GM12878 (cell line): Measurements from ENCODE around the gene SLC22A6. TPM values are rescaled to one million over a fixed set of nuclear protein-coding genes. Genes with fewer than 3 reads are reported as not detected.

ENCODE experiments used
- CEBPB ChIP-seq, 2 experiments: fragments of 150-350 bp in 1 of 2; IDR thresholded peaks; 2 replicates each; pipeline ENCODE4 v1.6.1; 2012 to 2014; ENCODE audit warnings: low read depth in 2 of 2, low read length in 2 of 2, borderline replicate concordance in 1 of 2, inconsistent platforms in 1 of 2
- IRF4 ChIP-seq: IDR thresholded peaks from 2 replicates; pipeline ENCODE4 v1.6.1; 2011; ENCODE audit warnings: low read depth, low read length
- NFYB ChIP-seq: IDR thresholded peaks from 2 replicates; pipeline ENCODE4 v1.6.1; 2011; ENCODE audit warnings: low read depth, mild to moderate bottlenecking, low read length, improper control_type of control experiment, moderate library complexity; ENCODE audit not compliant: insufficient read depth
- NR2C1 ChIP-seq: fragments of 450-650 bp; IDR thresholded peaks from 2 replicates; pipeline ENCODE4 v1.6.1; 2017; ENCODE audit warnings: antibody characterized with exemption, mild to moderate bottlenecking, moderate library complexity
- RB1 ChIP-seq: fragments of 450-650 bp; formaldehyde crosslinking; IDR thresholded peaks from 2 replicates; pipeline ENCODE4 v1.6.1; 2017; ENCODE audit warnings: mild to moderate bottlenecking, borderline replicate concordance
- RFX5 ChIP-seq: IDR thresholded peaks from 2 replicates; pipeline ENCODE4 v1.6.1; 2011; ENCODE audit warnings: low read depth, low read length, improper control_type of control experiment
- ZZZ3 ChIP-seq: IDR thresholded peaks from 2 replicates; pipeline ENCODE4 v1.6.1; 2011; ENCODE audit warnings: low read depth; ENCODE audit not compliant: control insufficient read depth, insufficient read length
- polyA plus RNA-seq, 11 experiments: library from polyadenylated mRNA; depleted of rRNA in 4 of 11; unstranded in 6 of 11; stranded (reverse) in 5 of 11; fragments of >200 nt; fragmentation: Nextera tagmentation in 4 of 11; fragmentation: Illumina TruSeq in 1 of 11; extraction: Ambion mirVana in 4 of 11; extraction: Trizol in 1 of 11; gene quantifications; 1 replicate in 1 of 11; 2 replicates in 10 of 11; pipeline versions ENCODE4 v1.2.1 to v1.2.3, GENCODE V29; 2011 to 2016; ENCODE audit warnings: inconsistent platforms in 2 of 11, missing spikeins in 2 of 11, low read depth in 1 of 11
- total RNA-seq, 4 experiments: library from RNA; depleted of rRNA in 3 of 4; stranded (reverse); fragments of >200 nt in 3 of 4; fragmentation: Illumina TruSeq in 1 of 4; extraction: Trizol in 1 of 4; gene quantifications; 2 replicates each; pipeline versions ENCODE4 v1.2.1 to v1.2.3, GENCODE V29; 2013 to 2021
- TF ChIP-seq, protein P1 (sequence below): fragments of 150-350 bp; IDR thresholded peaks from 2 replicates; pipeline ENCODE4 v1.6.1; 2016; ENCODE audit warnings: low read depth, low read length
- TF ChIP-seq, protein P2 (sequence below): fragments of 450-650 bp; IDR thresholded peaks from 2 replicates; pipeline ENCODE4 v1.6.1; 2018; ENCODE audit warnings: mild to moderate bottlenecking, low read depth, moderate library complexity; ENCODE audit not compliant: partially characterized antibody
- TF ChIP-seq, protein P3 (sequence below): IDR thresholded peaks from 2 replicates; pipeline ENCODE4 v1.6.1; 2012; ENCODE audit warnings: low read depth, low read length, improper control_type of control experiment
- TF ChIP-seq, protein P4 (sequence below): fragments of 450-650 bp; IDR thresholded peaks from 2 replicates; pipeline ENCODE4 v1.6.1; 2017; ENCODE audit warnings: mild to moderate bottlenecking

The SLC22A6 gene
- total and polyA plus RNA-seq, 10 of the 15 experiments (the other 5 are each of a cell fraction or from before 2014, with no cell fraction given): not detected

DNA sequence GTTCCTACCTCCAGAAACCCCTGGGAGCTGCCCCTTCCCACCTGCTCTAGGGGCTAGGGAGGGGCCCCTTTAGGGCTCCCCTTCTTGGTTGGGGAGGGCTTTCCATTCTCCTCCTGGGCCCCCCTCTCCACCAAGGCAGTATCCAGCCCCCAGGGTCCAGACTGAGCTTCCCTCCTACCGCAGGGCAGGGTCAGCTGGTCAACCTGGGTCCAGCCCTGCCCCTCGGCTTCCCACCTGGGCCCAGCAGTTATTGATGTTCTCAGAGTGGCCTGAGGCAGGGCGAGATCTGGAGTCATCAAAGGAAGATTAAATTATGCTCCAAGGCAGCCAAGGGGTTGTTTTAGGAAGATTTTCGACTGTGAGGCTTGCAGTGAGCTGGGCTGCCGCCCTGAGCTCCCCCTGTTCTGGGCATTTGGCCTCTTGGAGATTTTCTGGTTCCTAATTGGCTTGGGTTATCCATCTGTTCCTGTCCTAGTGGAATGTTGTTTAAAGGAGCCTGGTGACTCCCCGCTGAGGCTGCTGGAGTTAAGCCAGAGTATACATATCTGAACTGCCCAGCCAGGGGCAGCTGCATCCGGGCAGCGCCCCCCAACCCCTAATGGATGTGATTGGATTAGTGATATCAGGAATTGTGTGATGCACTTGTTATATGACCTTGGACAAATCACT lies 32.7 kb upstream of the SLC22A6 start (continued):
- TF ChIP-seq CEBPB (IDR thresholded peaks at IDR 0.05; ENCODE audit: borderline replicate concordance in 1 of 2, low read depth in 2 of 2, low read length in 2 of 2) (no peak), NFYB (no peak), NR2C1 (no peak), RB1 (no peak), IRF4 (no peak), RFX5 (no peak), ZZZ3 (no peak)
- TF ChIP-seq, protein P1, sequence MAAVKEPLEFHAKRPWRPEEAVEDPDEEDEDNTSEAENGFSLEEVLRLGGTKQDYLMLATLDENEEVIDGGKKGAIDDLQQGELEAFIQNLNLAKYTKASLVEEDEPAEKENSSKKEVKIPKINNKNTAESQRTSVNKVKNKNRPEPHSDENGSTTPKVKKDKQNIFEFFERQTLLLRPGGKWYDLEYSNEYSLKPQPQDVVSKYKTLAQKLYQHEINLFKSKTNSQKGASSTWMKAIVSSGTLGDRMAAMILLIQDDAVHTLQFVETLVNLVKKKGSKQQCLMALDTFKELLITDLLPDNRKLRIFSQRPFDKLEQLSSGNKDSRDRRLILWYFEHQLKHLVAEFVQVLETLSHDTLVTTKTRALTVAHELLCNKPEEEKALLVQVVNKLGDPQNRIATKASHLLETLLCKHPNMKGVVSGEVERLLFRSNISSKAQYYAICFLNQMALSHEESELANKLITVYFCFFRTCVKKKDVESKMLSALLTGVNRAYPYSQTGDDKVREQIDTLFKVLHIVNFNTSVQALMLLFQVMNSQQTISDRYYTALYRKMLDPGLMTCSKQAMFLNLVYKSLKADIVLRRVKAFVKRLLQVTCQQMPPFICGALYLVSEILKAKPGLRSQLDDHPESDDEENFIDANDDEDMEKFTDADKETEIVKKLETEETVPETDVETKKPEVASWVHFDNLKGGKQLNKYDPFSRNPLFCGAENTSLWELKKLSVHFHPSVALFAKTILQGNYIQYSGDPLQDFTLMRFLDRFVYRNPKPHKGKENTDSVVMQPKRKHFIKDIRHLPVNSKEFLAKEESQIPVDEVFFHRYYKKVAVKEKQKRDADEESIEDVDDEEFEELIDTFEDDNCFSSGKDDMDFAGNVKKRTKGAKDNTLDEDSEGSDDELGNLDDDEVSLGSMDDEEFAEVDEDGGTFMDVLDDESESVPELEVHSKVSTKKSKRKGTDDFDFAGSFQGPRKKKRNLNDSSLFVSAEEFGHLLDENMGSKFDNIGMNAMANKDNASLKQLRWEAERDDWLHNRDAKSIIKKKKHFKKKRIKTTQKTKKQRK: no peak
- TF ChIP-seq, protein P2, sequence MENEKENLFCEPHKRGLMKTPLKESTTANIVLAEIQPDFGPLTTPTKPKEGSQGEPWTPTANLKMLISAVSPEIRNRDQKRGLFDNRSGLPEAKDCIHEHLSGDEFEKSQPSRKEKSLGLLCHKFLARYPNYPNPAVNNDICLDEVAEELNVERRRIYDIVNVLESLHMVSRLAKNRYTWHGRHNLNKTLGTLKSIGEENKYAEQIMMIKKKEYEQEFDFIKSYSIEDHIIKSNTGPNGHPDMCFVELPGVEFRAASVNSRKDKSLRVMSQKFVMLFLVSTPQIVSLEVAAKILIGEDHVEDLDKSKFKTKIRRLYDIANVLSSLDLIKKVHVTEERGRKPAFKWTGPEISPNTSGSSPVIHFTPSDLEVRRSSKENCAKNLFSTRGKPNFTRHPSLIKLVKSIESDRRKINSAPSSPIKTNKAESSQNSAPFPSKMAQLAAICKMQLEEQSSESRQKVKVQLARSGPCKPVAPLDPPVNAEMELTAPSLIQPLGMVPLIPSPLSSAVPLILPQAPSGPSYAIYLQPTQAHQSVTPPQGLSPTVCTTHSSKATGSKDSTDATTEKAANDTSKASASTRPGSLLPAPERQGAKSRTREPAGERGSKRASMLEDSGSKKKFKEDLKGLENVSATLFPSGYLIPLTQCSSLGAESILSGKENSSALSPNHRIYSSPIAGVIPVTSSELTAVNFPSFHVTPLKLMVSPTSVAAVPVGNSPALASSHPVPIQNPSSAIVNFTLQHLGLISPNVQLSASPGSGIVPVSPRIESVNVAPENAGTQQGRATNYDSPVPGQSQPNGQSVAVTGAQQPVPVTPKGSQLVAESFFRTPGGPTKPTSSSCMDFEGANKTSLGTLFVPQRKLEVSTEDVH: no peak
- TF ChIP-seq, protein P3, sequence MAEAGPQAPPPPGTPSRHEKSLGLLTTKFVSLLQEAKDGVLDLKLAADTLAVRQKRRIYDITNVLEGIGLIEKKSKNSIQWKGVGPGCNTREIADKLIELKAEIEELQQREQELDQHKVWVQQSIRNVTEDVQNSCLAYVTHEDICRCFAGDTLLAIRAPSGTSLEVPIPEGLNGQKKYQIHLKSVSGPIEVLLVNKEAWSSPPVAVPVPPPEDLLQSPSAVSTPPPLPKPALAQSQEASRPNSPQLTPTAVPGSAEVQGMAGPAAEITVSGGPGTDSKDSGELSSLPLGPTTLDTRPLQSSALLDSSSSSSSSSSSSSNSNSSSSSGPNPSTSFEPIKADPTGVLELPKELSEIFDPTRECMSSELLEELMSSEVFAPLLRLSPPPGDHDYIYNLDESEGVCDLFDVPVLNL: no peak
- TF ChIP-seq, protein P4, sequence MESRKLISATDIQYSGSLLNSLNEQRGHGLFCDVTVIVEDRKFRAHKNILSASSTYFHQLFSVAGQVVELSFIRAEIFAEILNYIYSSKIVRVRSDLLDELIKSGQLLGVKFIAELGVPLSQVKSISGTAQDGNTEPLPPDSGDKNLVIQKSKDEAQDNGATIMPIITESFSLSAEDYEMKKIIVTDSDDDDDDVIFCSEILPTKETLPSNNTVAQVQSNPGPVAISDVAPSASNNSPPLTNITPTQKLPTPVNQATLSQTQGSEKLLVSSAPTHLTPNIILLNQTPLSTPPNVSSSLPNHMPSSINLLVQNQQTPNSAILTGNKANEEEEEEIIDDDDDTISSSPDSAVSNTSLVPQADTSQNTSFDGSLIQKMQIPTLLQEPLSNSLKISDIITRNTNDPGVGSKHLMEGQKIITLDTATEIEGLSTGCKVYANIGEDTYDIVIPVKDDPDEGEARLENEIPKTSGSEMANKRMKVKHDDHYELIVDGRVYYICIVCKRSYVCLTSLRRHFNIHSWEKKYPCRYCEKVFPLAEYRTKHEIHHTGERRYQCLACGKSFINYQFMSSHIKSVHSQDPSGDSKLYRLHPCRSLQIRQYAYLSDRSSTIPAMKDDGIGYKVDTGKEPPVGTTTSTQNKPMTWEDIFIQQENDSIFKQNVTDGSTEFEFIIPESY: no peak
